H9 (cell line): ENCODE data around the gene ZNF485. TPM values are rescaled to one million over a fixed set of nuclear protein-coding genes. Genes with fewer than 3 reads are reported as not detected.

Experiments used
- DNase-seq: peaks from one replicate; pipeline ENCODE4 v3.0.0-alpha.2; 2017
- H2AFZ ChIP-seq: one replicate; pipeline ENCODE4 v1.6.1; 2013; ENCODE audit warnings: mild to moderate bottlenecking, low read length, control low read depth, moderate library complexity
- H2AK5ac ChIP-seq: 2 replicates; pipeline ENCODE4 v1.6.1; 2013; ENCODE audit warnings: low read length, control low read depth, mixed read lengths; ENCODE audit not compliant: insufficient read length
- H2BK120ac ChIP-seq: one replicate; pipeline ENCODE4 v1.6.1; 2013; ENCODE audit warnings: low read depth, mild to moderate bottlenecking, low read length, control low read depth, inconsistent platforms; ENCODE audit not compliant: poor library complexity, severe bottlenecking
- H2BK12ac ChIP-seq: 2 replicates; pipeline ENCODE4 v1.6.1; 2013; ENCODE audit warnings: low read length, control low read depth, mixed read lengths, low read depth; ENCODE audit not compliant: insufficient read length
- H2BK15ac ChIP-seq: 2 replicates; pipeline ENCODE4 v1.6.1; 2013; ENCODE audit warnings: low read depth, low read length, control low read depth
- H2BK20ac ChIP-seq: one replicate; pipeline ENCODE4 v1.6.1; 2013; ENCODE audit warnings: low read depth, mild to moderate bottlenecking, low read length, control low read depth, inconsistent platforms; ENCODE audit not compliant: poor library complexity, severe bottlenecking
- H2BK5ac ChIP-seq: 2 replicates; pipeline ENCODE4 v1.6.1; 2013; ENCODE audit warnings: low read length, control low read depth, mixed read lengths; ENCODE audit not compliant: insufficient read length
- H3K14ac ChIP-seq: 2 replicates; pipeline ENCODE4 v1.6.1; 2013; ENCODE audit warnings: low read length, control low read depth; ENCODE audit not compliant: insufficient read depth
- H3K18ac ChIP-seq: 2 replicates; pipeline ENCODE4 v1.6.1; 2013; ENCODE audit warnings: low read depth, mild to moderate bottlenecking, mixed read lengths, low read length, control low read depth; ENCODE audit not compliant: insufficient read length
- H3K23ac ChIP-seq: 2 replicates; pipeline ENCODE4 v1.6.1; 2013; ENCODE audit warnings: low read length, control low read depth, mixed read lengths, low read depth; ENCODE audit not compliant: insufficient read length
- H3K23me2 ChIP-seq: 2 replicates; pipeline ENCODE4 v1.6.1; 2013; ENCODE audit warnings: low read depth, mild to moderate bottlenecking, mixed read lengths, low read length, control low read depth; ENCODE audit not compliant: insufficient read length, poor library complexity, severe bottlenecking
- H3K27ac ChIP-seq: 2 replicates; pipeline ENCODE4 v1.5.1; 2013; ENCODE audit warnings: low read length, control low read depth, mixed read lengths, low read depth; ENCODE audit not compliant: insufficient read length
- H3K27me3 ChIP-seq: 2 replicates; pipeline ENCODE4 v1.6.1; 2013; ENCODE audit warnings: low read length, control low read depth, inconsistent platforms; ENCODE audit not compliant: insufficient read depth
- H3K4ac ChIP-seq: 2 replicates; pipeline ENCODE4 v1.6.1; 2013; ENCODE audit warnings: low read depth, mild to moderate bottlenecking, control low read depth, inconsistent platforms, low read length, moderate library complexity
- H3K4me1 ChIP-seq: 2 replicates; pipeline ENCODE4 v1.6.1; 2013; ENCODE audit warnings: low read length, control low read depth, inconsistent platforms; ENCODE audit not compliant: insufficient read depth
- H3K4me2 ChIP-seq: 2 replicates; pipeline ENCODE4 v1.6.1; 2013; ENCODE audit warnings: low read length, control low read depth, mixed read lengths; ENCODE audit not compliant: insufficient read length, insufficient read depth
- H3K56ac ChIP-seq: 2 replicates; pipeline ENCODE4 v1.6.1; 2013; ENCODE audit warnings: low read depth, mild to moderate bottlenecking, mixed read lengths, low read length, control low read depth; ENCODE audit not compliant: insufficient read length
- H3K79me1 ChIP-seq: 2 replicates; pipeline ENCODE4 v1.6.1; 2013; ENCODE audit warnings: low read depth, mild to moderate bottlenecking, moderate library complexity, low read length, control low read depth, inconsistent platforms; ENCODE audit not compliant: insufficient read depth, poor library complexity, severe bottlenecking
- H3K79me2 ChIP-seq: 2 replicates; pipeline ENCODE4 v1.6.1; 2013; ENCODE audit warnings: low read length, control low read depth, inconsistent platforms; ENCODE audit not compliant: insufficient read depth
- H3K9ac ChIP-seq: 2 replicates; pipeline ENCODE4 v1.6.1; 2013; ENCODE audit warnings: low read length, control low read depth, mixed read lengths; ENCODE audit not compliant: insufficient read length; ENCODE audit errors: extremely low read depth
- H3K9me3 ChIP-seq: one replicate; pipeline ENCODE4 v1.6.1; 2013; ENCODE audit warnings: low read depth, low read length, inconsistent platforms; ENCODE audit not compliant: control insufficient read depth
- H3T11ph ChIP-seq: one replicate; pipeline ENCODE4 v1.6.1; 2013; ENCODE audit warnings: mild to moderate bottlenecking, low read length, control low read depth, inconsistent platforms
- H4K20me1 ChIP-seq: one replicate; pipeline ENCODE4 v1.6.1; 2013; ENCODE audit not compliant: control insufficient read depth, insufficient read length, insufficient read depth
- H4K5ac ChIP-seq: 2 replicates; pipeline ENCODE4 v1.6.1; 2013; ENCODE audit warnings: low read depth, mild to moderate bottlenecking, mixed read lengths, low read length, control low read depth; ENCODE audit not compliant: insufficient read length
- H4K8ac ChIP-seq: replicated peaks from 2 replicates; pipeline ENCODE4 v1.6.1; 2013; ENCODE audit warnings: low read length, control low read depth, mixed read lengths, low read depth; ENCODE audit not compliant: insufficient read length
- H4K91ac ChIP-seq: 2 replicates; pipeline ENCODE4 v1.6.1; 2013; ENCODE audit warnings: low read depth, mild to moderate bottlenecking, moderate library complexity, mixed read lengths, low read length, control low read depth; ENCODE audit not compliant: insufficient read length
- H3K27ac Mint-ChIP-seq, 3 experiments: 2 replicates in 2 of 3; 3 replicates in 1 of 3; pipeline ENCODE4 v1.8.0; 2020 to 2021; ENCODE audit warnings: mixed read lengths in 3 of 3, mild to moderate bottlenecking in 1 of 3, moderate library complexity in 1 of 3
- H3K27me3 Mint-ChIP-seq: 2 replicates; pipeline ENCODE4 v1.8.0; 2021; ENCODE audit warnings: low read depth, mild to moderate bottlenecking, moderate library complexity, mixed read lengths
- H3K36me3 Mint-ChIP-seq, 3 experiments: 2 replicates in 2 of 3; 3 replicates in 1 of 3; pipeline ENCODE4 v1.8.0; 2020 to 2021; ENCODE audit warnings: low read depth in 3 of 3, mixed read lengths in 3 of 3; ENCODE audit not compliant: insufficient read depth in 1 of 3
- H3K4me1 Mint-ChIP-seq, 2 experiments: 2 replicates each; pipeline ENCODE4 v1.8.0; 2020; ENCODE audit warnings: mixed read lengths in 2 of 2
- H3K4me3 Mint-ChIP-seq, 2 experiments: 2 replicates in 1 of 2; 3 replicates in 1 of 2; pipeline ENCODE4 v1.8.0; 2020 to 2021; ENCODE audit warnings: mild to moderate bottlenecking in 2 of 2, mixed read lengths in 2 of 2, moderate library complexity in 1 of 2
- H3K9me3 Mint-ChIP-seq, 2 experiments: 2 replicates in 1 of 2; 3 replicates in 1 of 2; pipeline ENCODE4 v1.8.0; 2020; ENCODE audit warnings: mild to moderate bottlenecking in 2 of 2, mixed read lengths in 2 of 2, moderate library complexity in 1 of 2
- CTCF ChIP-seq: fragments of 200-600 bp; sonication (generic); conservative IDR thresholded peaks from 3 replicates; pipeline ENCODE4 v1.8.0; 2021; ENCODE audit warnings: antibody characterized with exemption, mild to moderate bottlenecking
- WGBS: extraction: QIAGEN DNeasy Blood & Tissue Kit; methylation state at CpG from one replicate; pipeline ENCODE4 v1.1.7; 2013; ENCODE audit warnings: missing lambda C conversion rate, low lambda C conversion rate, mixed read lengths; ENCODE audit not compliant: insufficient read length; ENCODE audit errors: extremely low coverage; 5-methylcytosine and 5-hydroxymethylcytosine counted together
- total RNA-seq: library from RNA; stranded (reverse); gene quantifications from 2 replicates; pipeline ENCODE4 v1.2.1, GENCODE V29; 2021

Gene ZNF485
- total RNA-seq, 1 experiment from 2014 or later, result 8.9 TPM

DNA sequence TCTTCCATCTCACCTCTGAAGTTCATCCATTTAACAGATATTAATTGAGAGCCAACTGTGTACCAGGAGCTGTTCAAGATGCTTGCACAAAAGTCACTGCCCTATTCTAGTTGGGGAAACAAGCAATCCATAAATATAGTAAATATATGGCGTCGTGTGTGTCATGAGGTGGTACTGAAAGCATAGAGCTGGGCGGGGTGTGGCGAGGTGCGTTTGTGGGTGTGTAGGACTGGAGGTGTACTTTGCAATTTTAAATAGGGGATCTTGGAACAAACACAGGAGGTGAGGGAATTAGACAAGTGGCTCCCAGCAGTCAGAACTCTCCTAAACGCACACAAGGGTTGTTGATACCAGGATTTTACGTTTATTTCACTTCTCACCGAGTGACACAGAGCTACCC, 31.3 kb upstream of the ZNF485 start:
- Histone ChIP-seq H2BK120ac (no peak overlapping the region), H3T11ph (no peak overlapping the region), H3K79me1 (no peaks in the 10 kb centered on the region), H2BK20ac (no peak overlapping the region), H2BK12ac (no peak overlapping the region), H3K9ac (no peak overlapping the region), H2AFZ (no peak overlapping the region), H3K9me3 (peaks cover 5% of the 10 kb centered on the region), H2BK5ac (no peak overlapping the region), H4K20me1 (no peaks in the 10 kb centered on the region), H3K18ac (no peak overlapping the region), H3K27ac (no peak overlapping the region), H3K56ac (no peak overlapping the region), H3K4me1 (no peaks in the 10 kb centered on the region; the same call in 1 of the 2 replicates), H3K79me2 (peaks cover 2% of the 10 kb centered on the region; the same call in 1 of the 2 replicates), H4K8ac (no peak overlapping the region), H2AK5ac (no peak overlapping the region), H4K91ac (no peak overlapping the region), H3K23ac (no peak overlapping the region), H3K4me2 (peak overlapping the region; percentile 24), H3K23me2 (peaks cover 10% of the 10 kb centered on the region), H3K14ac (no peak overlapping the region), H3K4ac (no peak overlapping the region), H4K5ac (no peak overlapping the region), H2BK15ac (no peak overlapping the region), H3K27me3 (peaks cover 6% of the 10 kb centered on the region; the same call in 1 of the 2 replicates)
- no peak for TF ChIP-seq CTCF
- Mint-ChIP-seq H3K9me3 (peaks cover 43 to 52% of the 10 kb centered on the region in 2 experiments), H3K27me3 (peaks cover 56% of the 10 kb centered on the region), H3K4me1 (peaks cover 9 to 16% of the 10 kb centered on the region in 2 experiments), H3K27ac (no peak overlapping the region), H3K4me3 (peak overlapping the region in 1 of 2 experiments; percentile 24; a peak in 2 of 5 replicates), H3K36me3 (peaks cover 23 to 32% (median 24%) of the 10 kb centered on the region in 3 experiments)
- no CpG with 5 or more reads among the region's 8 CpGs for WGBS
- no peak for DNase-seq
